Measurements from ENCODE around the gene TBX21. TPM values are rescaled to one million over a fixed set of nuclear protein-coding genes. Genes with fewer than 3 reads are reported as not detected.

Gene TBX21
- polyA plus RNA-seq, 1 donor from 2014 or later: not detected

DNA sequence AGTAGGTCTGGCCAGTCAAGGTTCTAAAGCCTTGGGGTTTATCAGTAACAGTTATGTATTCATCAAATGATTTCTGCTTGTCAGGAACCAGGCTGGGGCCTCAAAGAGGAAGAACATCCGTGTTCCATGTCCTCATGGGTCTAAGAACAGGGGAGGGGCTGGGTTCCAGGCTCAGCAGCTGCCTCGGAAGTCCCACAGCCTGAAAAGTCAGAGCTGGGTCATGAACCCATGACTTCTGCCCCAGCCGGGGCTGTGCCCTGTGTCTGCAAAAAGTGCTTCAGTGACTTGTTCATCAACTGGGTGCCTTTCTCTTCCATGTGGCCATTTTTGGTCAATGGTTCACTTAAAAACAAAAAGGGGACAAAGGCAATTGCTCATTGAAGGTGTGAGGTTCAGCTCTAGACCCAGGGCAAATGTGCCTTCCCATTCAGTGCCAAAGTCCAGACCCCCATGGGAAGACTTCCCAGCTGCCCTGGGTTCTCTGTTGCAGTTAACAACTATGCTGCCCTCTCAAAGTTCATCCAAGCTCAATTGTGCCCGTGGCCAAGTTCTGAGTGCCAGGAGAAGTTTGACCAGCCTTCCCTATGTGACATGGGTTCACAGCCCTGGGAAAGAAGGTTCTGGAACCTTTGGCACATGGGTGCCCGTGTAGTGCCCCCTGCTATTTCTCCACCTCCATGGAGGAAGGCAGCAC, 20.6 kb upstream of the TBX21 start:
- Histone ChIP-seq H3K4me3 (ENCODE audit: low read length) (no peak overlapping the region), H3K9me3 (ENCODE audit: low read length) (no peaks in the 10 kb centered on the region), H3K79me2 (replicated peaks; ENCODE audit: insufficient read depth, low read length) (no peaks in the 10 kb centered on the region), H3K9ac (ENCODE audit: low read length) (no peak overlapping the region), H3K4me2 (ENCODE audit: low read length) (no peak overlapping the region), H2AFZ (ENCODE audit: low read depth, low read length) (no peak overlapping the region), H3K27ac (ENCODE audit: low read length) (no peak overlapping the region), H3K9me2 (ENCODE audit: insufficient read depth, low read length) (no peaks in the 10 kb centered on the region), H3F3A (ENCODE audit: insufficient read depth, low read length, poor library complexity, severe bottlenecking) (no peaks in the 10 kb centered on the region), H4K20me1 (ENCODE audit: insufficient read depth) (no peaks in the 10 kb centered on the region), H3K36me3 (ENCODE audit: insufficient read depth, low read length) (no peaks in the 10 kb centered on the region), H3K27me3 (ENCODE audit: insufficient read depth, low read depth, low read length) (no peaks in the 10 kb centered on the region)
- no peak for TF ChIP-seq EZH2 (IDR thresholded peaks at IDR 0.05; ENCODE audit: borderline replicate concordance, insufficient read depth, low read length, poor library complexity, severe bottlenecking)
- TF ChIP-seq POLR2AphosphoS5 (IDR thresholded peaks at IDR 0.05): no peak
- TF ChIP-seq SMC3 (conservative IDR thresholded peaks at IDR 0.05; ENCODE audit: poor library complexity): no peak
- no peak for TF ChIP-seq TAF1 (IDR thresholded peaks at IDR 0.05; ENCODE audit: low read depth)
- TF ChIP-seq EP300 (conservative IDR thresholded peaks at IDR 0.05; ENCODE audit: poor library complexity, severe bottlenecking): no peak
- no peak for TF ChIP-seq RAD21 (conservative IDR thresholded peaks at IDR 0.05)
- TF ChIP-seq, protein P1, sequence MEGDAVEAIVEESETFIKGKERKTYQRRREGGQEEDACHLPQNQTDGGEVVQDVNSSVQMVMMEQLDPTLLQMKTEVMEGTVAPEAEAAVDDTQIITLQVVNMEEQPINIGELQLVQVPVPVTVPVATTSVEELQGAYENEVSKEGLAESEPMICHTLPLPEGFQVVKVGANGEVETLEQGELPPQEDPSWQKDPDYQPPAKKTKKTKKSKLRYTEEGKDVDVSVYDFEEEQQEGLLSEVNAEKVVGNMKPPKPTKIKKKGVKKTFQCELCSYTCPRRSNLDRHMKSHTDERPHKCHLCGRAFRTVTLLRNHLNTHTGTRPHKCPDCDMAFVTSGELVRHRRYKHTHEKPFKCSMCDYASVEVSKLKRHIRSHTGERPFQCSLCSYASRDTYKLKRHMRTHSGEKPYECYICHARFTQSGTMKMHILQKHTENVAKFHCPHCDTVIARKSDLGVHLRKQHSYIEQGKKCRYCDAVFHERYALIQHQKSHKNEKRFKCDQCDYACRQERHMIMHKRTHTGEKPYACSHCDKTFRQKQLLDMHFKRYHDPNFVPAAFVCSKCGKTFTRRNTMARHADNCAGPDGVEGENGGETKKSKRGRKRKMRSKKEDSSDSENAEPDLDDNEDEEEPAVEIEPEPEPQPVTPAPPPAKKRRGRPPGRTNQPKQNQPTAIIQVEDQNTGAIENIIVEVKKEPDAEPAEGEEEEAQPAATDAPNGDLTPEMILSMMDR (IDR thresholded peaks at IDR 0.05; ENCODE audit: poor library complexity, severe bottlenecking): no peak
- TF ChIP-seq, protein P2, sequence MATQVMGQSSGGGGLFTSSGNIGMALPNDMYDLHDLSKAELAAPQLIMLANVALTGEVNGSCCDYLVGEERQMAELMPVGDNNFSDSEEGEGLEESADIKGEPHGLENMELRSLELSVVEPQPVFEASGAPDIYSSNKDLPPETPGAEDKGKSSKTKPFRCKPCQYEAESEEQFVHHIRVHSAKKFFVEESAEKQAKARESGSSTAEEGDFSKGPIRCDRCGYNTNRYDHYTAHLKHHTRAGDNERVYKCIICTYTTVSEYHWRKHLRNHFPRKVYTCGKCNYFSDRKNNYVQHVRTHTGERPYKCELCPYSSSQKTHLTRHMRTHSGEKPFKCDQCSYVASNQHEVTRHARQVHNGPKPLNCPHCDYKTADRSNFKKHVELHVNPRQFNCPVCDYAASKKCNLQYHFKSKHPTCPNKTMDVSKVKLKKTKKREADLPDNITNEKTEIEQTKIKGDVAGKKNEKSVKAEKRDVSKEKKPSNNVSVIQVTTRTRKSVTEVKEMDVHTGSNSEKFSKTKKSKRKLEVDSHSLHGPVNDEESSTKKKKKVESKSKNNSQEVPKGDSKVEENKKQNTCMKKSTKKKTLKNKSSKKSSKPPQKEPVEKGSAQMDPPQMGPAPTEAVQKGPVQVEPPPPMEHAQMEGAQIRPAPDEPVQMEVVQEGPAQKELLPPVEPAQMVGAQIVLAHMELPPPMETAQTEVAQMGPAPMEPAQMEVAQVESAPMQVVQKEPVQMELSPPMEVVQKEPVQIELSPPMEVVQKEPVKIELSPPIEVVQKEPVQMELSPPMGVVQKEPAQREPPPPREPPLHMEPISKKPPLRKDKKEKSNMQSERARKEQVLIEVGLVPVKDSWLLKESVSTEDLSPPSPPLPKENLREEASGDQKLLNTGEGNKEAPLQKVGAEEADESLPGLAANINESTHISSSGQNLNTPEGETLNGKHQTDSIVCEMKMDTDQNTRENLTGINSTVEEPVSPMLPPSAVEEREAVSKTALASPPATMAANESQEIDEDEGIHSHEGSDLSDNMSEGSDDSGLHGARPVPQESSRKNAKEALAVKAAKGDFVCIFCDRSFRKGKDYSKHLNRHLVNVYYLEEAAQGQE (IDR thresholded peaks at IDR 0.05; ENCODE audit: borderline replicate concordance): no peak
- TF ChIP-seq MXI1 (conservative IDR thresholded peaks at IDR 0.05; ENCODE audit: poor library complexity, severe bottlenecking): no peak

DNA sequence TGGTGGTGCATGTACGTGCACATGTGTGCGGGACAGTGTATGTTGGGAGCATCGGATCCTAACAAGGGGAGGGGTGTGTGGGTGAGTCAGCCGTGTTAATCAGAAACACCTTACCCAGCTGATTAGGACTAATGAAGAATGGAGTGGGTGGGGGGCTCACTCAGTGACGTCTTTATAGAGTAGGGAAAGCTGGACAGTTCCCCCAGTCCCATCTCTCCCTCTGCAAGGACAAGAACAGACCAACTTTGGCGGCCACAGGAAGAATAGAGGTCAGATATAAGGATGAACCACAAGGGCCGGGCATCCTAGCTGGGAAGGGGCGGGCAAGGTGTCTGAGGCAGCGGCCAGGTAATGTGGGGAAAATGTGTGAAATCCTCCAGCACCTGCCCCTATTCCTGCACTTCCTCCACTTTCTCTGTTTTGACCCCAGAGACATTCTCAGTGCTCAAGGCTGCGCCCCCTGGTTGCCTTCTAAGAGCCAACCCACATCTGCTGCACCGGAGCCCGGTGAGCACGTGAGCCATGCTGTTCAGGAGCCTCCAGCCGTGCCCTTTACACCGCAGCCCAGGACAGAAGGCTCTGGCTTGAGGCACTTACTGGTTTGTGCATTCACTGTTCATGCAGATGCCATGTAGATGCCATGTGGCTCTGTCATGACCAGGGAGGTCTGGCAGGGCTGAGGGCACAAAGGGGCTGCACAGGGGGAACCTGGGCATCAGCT, 18.9 kb upstream of the TBX21 start:
- Histone ChIP-seq H3K9me3 (ENCODE audit: low read length) (no peaks in the 10 kb centered on the region), H3K79me2 (replicated peaks; ENCODE audit: insufficient read depth, low read length) (no peaks in the 10 kb centered on the region)
- TF ChIP-seq POLR2AphosphoS5 (IDR thresholded peaks at IDR 0.05) (no peak), EZH2 (IDR thresholded peaks at IDR 0.05; ENCODE audit: borderline replicate concordance, insufficient read depth, low read length, poor library complexity, severe bottlenecking) (no peak), MXI1 (conservative IDR thresholded peaks at IDR 0.05; ENCODE audit: poor library complexity, severe bottlenecking) (no peak), SMC3 (conservative IDR thresholded peaks at IDR 0.05; ENCODE audit: poor library complexity) (no peak), RAD21 (conservative IDR thresholded peaks at IDR 0.05) (no peak), EP300 (conservative IDR thresholded peaks at IDR 0.05; ENCODE audit: poor library complexity, severe bottlenecking) (no peak), TAF1 (IDR thresholded peaks at IDR 0.05; ENCODE audit: low read depth) (no peak)
- TF ChIP-seq, protein P2 (IDR thresholded peaks at IDR 0.05; ENCODE audit: borderline replicate concordance): no peak
- TF ChIP-seq, protein P1 (IDR thresholded peaks at IDR 0.05; ENCODE audit: poor library complexity, severe bottlenecking): no peak

More for the DNA sequence above, 18.9 kb upstream of the TBX21 start:
- H2AFZ ChIP-seq (ENCODE audit: low read depth, low read length): no peak overlapping the region
- H4K20me1 ChIP-seq (ENCODE audit: insufficient read depth): no peaks in the 10 kb centered on the region
- no peak overlapping the region for H3K27ac ChIP-seq (ENCODE audit: low read length)
- H3K9ac ChIP-seq (ENCODE audit: low read length): no peak overlapping the region
- no peaks in the 10 kb centered on the region for H3K27me3 ChIP-seq (ENCODE audit: insufficient read depth, low read depth, low read length)
- H3K9me2 ChIP-seq (ENCODE audit: insufficient read depth, low read length): no peaks in the 10 kb centered on the region
- H3K4me3 ChIP-seq (ENCODE audit: low read length): no peak overlapping the region
- no peaks in the 10 kb centered on the region for H3F3A ChIP-seq (ENCODE audit: insufficient read depth, low read length, poor library complexity, severe bottlenecking)
- H3K36me3 ChIP-seq (ENCODE audit: insufficient read depth, low read length): no peaks in the 10 kb centered on the region
- no peak overlapping the region for H3K4me2 ChIP-seq (ENCODE audit: low read length)
